Measurements from ENCODE around the gene SLC49A3. TPM values are rescaled to one million over a fixed set of nuclear protein-coding genes. Genes with fewer than 3 reads are reported as not detected.

Gene SLC49A3
- total and polyA plus RNA-seq, 10 of the 15 experiments (the other 5 are each of a cell fraction or from before 2014, with no cell fraction given) = 0.09 to 0.85 (median 0.18) TPM; not detected in 4

DNA sequence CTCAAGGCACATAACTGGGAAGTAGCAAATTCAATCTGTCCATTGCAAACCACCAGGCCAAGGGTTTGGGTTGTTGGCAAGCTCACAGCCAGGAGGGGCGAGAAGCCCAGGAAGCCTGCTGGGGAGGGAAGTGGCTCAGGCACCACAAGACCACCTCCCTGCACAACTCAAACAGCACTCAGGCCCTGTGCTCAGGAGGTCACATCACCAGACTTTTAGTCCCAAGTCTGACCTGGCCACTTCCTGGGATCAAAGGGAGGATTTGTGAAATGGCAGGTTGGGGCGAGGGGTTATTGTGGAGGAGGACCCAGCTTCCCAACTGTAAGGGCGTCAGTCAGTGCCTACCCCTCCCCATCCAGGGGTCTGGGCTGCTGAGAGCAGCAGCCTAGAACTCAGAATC is 17.2 kb downstream of the SLC49A3 start:
- Histone ChIP-seq H3K4me3 (no peak overlapping the region), H3K36me3 (ENCODE audit: control insufficient read depth in 2 of 2, insufficient read depth in 2 of 2, low read length in 1 of 2) (peaks cover 6 to 7% of the 10 kb centered on the region in 2 experiments), H3K27me3 (replicated peaks in 1 of 2; ENCODE audit: control insufficient read depth in 2 of 2, insufficient read depth in 2 of 2, low read length in 1 of 2) (no peaks in the 10 kb centered on the region), H3K4me1 (ENCODE audit: control insufficient read depth, insufficient read depth, low read length) (peaks cover 19% of the 10 kb centered on the region), H2AFZ (ENCODE audit: control insufficient read depth, low read depth, low read length) (no peak overlapping the region), H3K79me2 (ENCODE audit: control insufficient read depth, insufficient read depth, low read length) (peaks cover 24% of the 10 kb centered on the region), H3K9me3 (replicated peaks; ENCODE audit: control insufficient read depth, insufficient read depth, low read length) (no peaks in the 10 kb centered on the region), H4K20me1 (ENCODE audit: control insufficient read depth, insufficient read depth) (no peaks in the 10 kb centered on the region), H3K27ac (ENCODE audit: control insufficient read depth, insufficient read depth) (no peak overlapping the region), H3K4me2 (ENCODE audit: control insufficient read depth, insufficient read depth) (no peak overlapping the region), H3K9ac (ENCODE audit: control insufficient read depth, insufficient read depth, low read length) (no peak overlapping the region)
- ChIA-PET POLR2A (interaction anchor here (0.6 kb wide), 1 partner anchor 339 kb away, joined by 3 read pairs; no protein-coding TSS in a partner anchor), SMC1A (ENCODE audit: uncharacterized antibody, unreplicated experiment) (no interaction called here), RAD21 (ENCODE audit: unreplicated experiment) (no interaction called here), CTCF (interaction anchor here (0.6 to 0.8 kb wide), 2 partner anchors 55 to 84 kb away, joined by 3 read pairs; no protein-coding TSS in a partner anchor)
- no peak for DNase-seq (ENCODE audit: low read depth, low spot score)
- 95% methylated on average over 3 of the region's 3 CpGs for WGBS (ENCODE audit: insufficient coverage, insufficient replicate concordance, low lambda C conversion rate, missing lambda C conversion rate)
- BruUV-seq (replicated peaks) = no TSS peak
- in situ Hi-C loops (cut with MboI) = no loop called here
- TF ChIP-seq POLR2AphosphoS2 (IDR thresholded peaks at IDR 0.05; ENCODE audit: low read depth, low read length) (no peak), EGR1 (IDR thresholded peaks at IDR 0.05; ENCODE audit: borderline replicate concordance in 1 of 2, low read depth in 2 of 2, low read length in 2 of 2) (no peak), CBX3 (IDR thresholded peaks at IDR 0.05; ENCODE audit: borderline replicate concordance, low read depth) (no peak), SMC3 (IDR thresholded peaks at IDR 0.05; ENCODE audit: borderline replicate concordance, low read length) (no peak), HDGF (IDR thresholded peaks at IDR 0.05) (no peak), IKZF2 (IDR thresholded peaks at IDR 0.05) (no peak), GATAD2B (conservative IDR thresholded peaks at IDR 0.05; ENCODE audit: low read depth) (no peak), POLR2A (IDR thresholded peaks at IDR 0.05; ENCODE audit: low read depth, low read length) (no peak)
- TF ChIP-seq, protein P1, sequence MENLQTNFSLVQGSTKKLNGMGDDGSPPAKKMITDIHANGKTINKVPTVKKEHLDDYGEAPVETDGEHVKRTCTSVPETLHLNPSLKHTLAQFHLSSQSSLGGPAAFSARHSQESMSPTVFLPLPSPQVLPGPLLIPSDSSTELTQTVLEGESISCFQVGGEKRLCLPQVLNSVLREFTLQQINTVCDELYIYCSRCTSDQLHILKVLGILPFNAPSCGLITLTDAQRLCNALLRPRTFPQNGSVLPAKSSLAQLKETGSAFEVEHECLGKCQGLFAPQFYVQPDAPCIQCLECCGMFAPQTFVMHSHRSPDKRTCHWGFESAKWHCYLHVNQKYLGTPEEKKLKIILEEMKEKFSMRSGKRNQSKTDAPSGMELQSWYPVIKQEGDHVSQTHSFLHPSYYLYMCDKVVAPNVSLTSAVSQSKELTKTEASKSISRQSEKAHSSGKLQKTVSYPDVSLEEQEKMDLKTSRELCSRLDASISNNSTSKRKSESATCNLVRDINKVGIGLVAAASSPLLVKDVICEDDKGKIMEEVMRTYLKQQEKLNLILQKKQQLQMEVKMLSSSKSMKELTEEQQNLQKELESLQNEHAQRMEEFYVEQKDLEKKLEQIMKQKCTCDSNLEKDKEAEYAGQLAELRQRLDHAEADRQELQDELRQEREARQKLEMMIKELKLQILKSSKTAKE (IDR thresholded peaks at IDR 0.05; ENCODE audit: low read depth, poor library complexity, severe bottlenecking) = no peak
- TF ChIP-seq, protein P2, sequence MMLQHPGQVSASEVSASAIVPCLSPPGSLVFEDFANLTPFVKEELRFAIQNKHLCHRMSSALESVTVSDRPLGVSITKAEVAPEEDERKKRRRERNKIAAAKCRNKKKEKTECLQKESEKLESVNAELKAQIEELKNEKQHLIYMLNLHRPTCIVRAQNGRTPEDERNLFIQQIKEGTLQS (IDR thresholded peaks at IDR 0.05; ENCODE audit: borderline replicate concordance, extremely low read depth, low read depth, low read length) = no peak
- ATAC-seq = no peak
- FAIRE-seq = no peak
- intact Hi-C loops (cut with micrococcal nuclease; ENCODE audit: unreplicated experiment) = loop anchor here (10.0 kb wide), 3 partner anchors 197 to 427 kb away; partner anchors contain the start of genes GAK and TMEM175

Data from GM12878 (cell line).